ENCODE measurements around the gene CPNE1. TPM values are rescaled to one million over a fixed set of nuclear protein-coding genes. Genes with fewer than 3 reads are reported as not detected.

The CPNE1 gene
- total RNA-seq, 1 experiment from 2014 or later, result 217 TPM

GRCh38 chr20:35627121-35627520 is 37.6 kb downstream of the CPNE1 start:
- ChIA-PET POLR2A (no interaction called here), CTCF (no interaction called here)
- no peaks in the 10 kb centered on the region for H3K4me1 ChIP-seq (ENCODE audit: control insufficient read depth, insufficient read depth, low read length)
- no peak for ATAC-seq
- peaks cover 8% of the 10 kb centered on the region for H3K36me3 ChIP-seq (ENCODE audit: control insufficient read depth, insufficient read depth, low read length)
- no peak overlapping the region for H3K4me3 ChIP-seq (ENCODE audit: low read depth in 2 of 2, low read length in 2 of 2)
- TF ChIP-seq CTCF (IDR thresholded peaks at IDR 0.05) (no peak), TCF7L2 (IDR thresholded peaks at IDR 0.05; ENCODE audit: low read depth, low read length) (no peak), REST (IDR thresholded peaks at IDR 0.05; ENCODE audit: insufficient read depth in 1 of 2, low read depth in 2 of 2, low read length in 1 of 2) (no peak), POLR2AphosphoS5 (IDR thresholded peaks at IDR 0.05; ENCODE audit: low read depth, low read length) (no peak), SIN3A (IDR thresholded peaks at IDR 0.05; ENCODE audit: borderline replicate concordance, insufficient read depth, low read depth, low read length) (no peak)
- H3K27me3 ChIP-seq (ENCODE audit: control insufficient read depth, insufficient read depth, low read length), result no peaks in the 10 kb centered on the region
- in situ Hi-C loops (cut with HindIII; ENCODE audit: low pct_unique_long_range_greater_than_20kb, low sequenced_read_pairs), result no loop called here
- H3K27ac ChIP-seq (ENCODE audit: low read length), result no peak overlapping the region
- no TSS peak for BruUV-seq (replicated peaks)
- intact Hi-C loops (cut with micrococcal nuclease; ENCODE audit: unreplicated experiment), result no loop called here
- no peaks in the 10 kb centered on the region for H3K9me3 ChIP-seq (ENCODE audit: control insufficient read depth, insufficient read depth, low read depth, low read length)
- DNase-seq (ENCODE audit: low read depth, low spot score), result no peak

GRCh38 chr20:35626386-35627001 is 38.2 kb downstream of the CPNE1 start:
- DNase-seq (ENCODE audit: low read depth, low spot score) (no peak), ATAC-seq (no peak)
- H3K27ac ChIP-seq (ENCODE audit: low read length), result no peak overlapping the region
- intact Hi-C loops (cut with micrococcal nuclease; ENCODE audit: unreplicated experiment), result no loop called here
- in situ Hi-C loops (cut with HindIII; ENCODE audit: low pct_unique_long_range_greater_than_20kb, low sequenced_read_pairs), result no loop called here
- H3K27me3 ChIP-seq (ENCODE audit: control insufficient read depth, insufficient read depth, low read length), result no peaks in the 10 kb centered on the region
- CTCF ChIA-PET, result no interaction called here
- H3K4me1 ChIP-seq (ENCODE audit: control insufficient read depth, insufficient read depth, low read length), result no peaks in the 10 kb centered on the region
- no peaks in the 10 kb centered on the region for H3K9me3 ChIP-seq (ENCODE audit: control insufficient read depth, insufficient read depth, low read depth, low read length)
- POLR2A ChIA-PET, result no interaction called here
- TF ChIP-seq POLR2AphosphoS5 (IDR thresholded peaks at IDR 0.05; ENCODE audit: low read depth, low read length), result no peak
- no peak for TF ChIP-seq TCF7L2 (IDR thresholded peaks at IDR 0.05; ENCODE audit: low read depth, low read length)
- no peak for TF ChIP-seq REST (IDR thresholded peaks at IDR 0.05; ENCODE audit: insufficient read depth in 1 of 2, low read depth in 2 of 2, low read length in 1 of 2)
- H3K4me3 ChIP-seq (ENCODE audit: low read depth in 2 of 2, low read length in 2 of 2), result no peak overlapping the region
- H3K36me3 ChIP-seq (ENCODE audit: control insufficient read depth, insufficient read depth, low read length), result peaks cover 8% of the 10 kb centered on the region
- TSS peak; percentile 51 for BruUV-seq (replicated peaks)
